Ureter (tissue), 1 donor: ENCODE data around the gene POLL. TPM values are rescaled to one million over a fixed set of nuclear protein-coding genes. Genes with fewer than 3 reads are reported as not detected.
"Not testable (repeated sequence)": the region's sequence is repeated elsewhere in the genome, so short reads cannot be mapped to it uniquely, and the experiment has no call there.

Experiments
- DNase-seq: peaks from one replicate; pipeline ENCODE4 v3.0.0-alpha.2; 2020; ENCODE audit warnings: low spot score
- total RNA-seq: library from RNA; stranded (reverse); gene quantifications from one replicate; pipeline ENCODE4 v1.2.4, GENCODE V29; 2023
- donor health status: DM: yes; HTN: yes; CAD: no.

POLL gene
- total RNA-seq, 1 donor from 2014 or later: 35.9 TPM

- DNase-seq: no peak
Observed at GRCh38 chr10:101611096-101611905, 23.2 kb upstream of the POLL start.

- no peak for DNase-seq
Observed at GRCh38 chr10:101609481-101609880, 21.4 kb upstream of the POLL start.

- no peak for DNase-seq
Observed at GRCh38 chr10:101607124-101607523, 19.1 kb upstream of the POLL start.

- DNase-seq: peak; percentile 62
Observed at GRCh38 chr10:101602761-101603398, 14.8 kb upstream of the POLL start.

GRCh38 chr10:101601541-101601940 lies 13.5 kb upstream of the POLL start:
- DNase-seq: no peak

- DNase-seq: no peak
Observed at GRCh38 chr10:101597091-101597900, 9.2 kb upstream of the POLL start.

- no peak for DNase-seq
Observed at GRCh38 chr10:101595591-101596433, 7.8 kb upstream of the POLL start.

GRCh38 chr10:101593331-101593730 lies 5.3 kb upstream of the POLL start:
- DNase-seq: not testable (repeated sequence)

GRCh38 chr10:101588879-101589278 lies 822 bp upstream of the POLL start:
- DNase-seq: no peak

- no peak for DNase-seq
Observed at GRCh38 chr10:101585841-101586240, 2.2 kb downstream of the POLL start.

GRCh38 chr10:101580486-101581399 lies 7.3 kb downstream of the POLL start:
- DNase-seq: no peak

GRCh38 chr10:101579516-101579870 lies 8.6 kb downstream of the POLL start:
- no peak for DNase-seq

GRCh38 chr10:101578803-101579515 lies 9.1 kb downstream of the POLL start:
- no peak for DNase-seq

- no peak for DNase-seq
Observed at GRCh38 chr10:101578192-101578591, 9.9 kb downstream of the POLL start.

GRCh38 chr10:101577121-101577871 lies 10.8 kb downstream of the POLL start:
- no peak for DNase-seq

- no peak for DNase-seq
Observed at GRCh38 chr10:101576211-101576863, 11.7 kb downstream of the POLL start.

GRCh38 chr10:101575580-101576210 lies 12.4 kb downstream of the POLL start:
- no peak for DNase-seq

GRCh38 chr10:101575091-101575490 lies 13.0 kb downstream of the POLL start:
- DNase-seq: no peak
